Tibial nerve (tissue), 4 donors: ENCODE measurements around the gene COPZ1. TPM values are rescaled to one million over a fixed set of nuclear protein-coding genes. Genes with fewer than 3 reads are reported as not detected.
"Not testable (repeated sequence)": the region's sequence is repeated elsewhere in the genome, so short reads cannot be mapped to it uniquely, and the experiment has no call there.

Experiments
- DNase-seq, 2 donors: peaks; one replicate each; pipeline ENCODE4 v3.0.0-alpha.2; 2019; ENCODE audit warnings: low spot score in 2 of 2
- H3K27ac ChIP-seq, 4 donors: fragments of 200-600 bp; sonication (generic) in 3 of 4; one replicate each; pipeline ENCODE4 v1.5.1; 2017 to 2019; ENCODE audit warnings: mild to moderate bottlenecking in 1 of 4
- H3K27me3 ChIP-seq, 2 donors: fragments of 200-600 bp; sonication (generic) in 1 of 2; one replicate each; pipeline versions ENCODE4 v1.5.1 to v1.6.0; 2017 to 2019
- H3K36me3 ChIP-seq, 3 donors: fragments of 200-600 bp; sonication (generic); one replicate each; pipeline ENCODE4 v1.5.1; 2018 to 2019
- H3K4me1 ChIP-seq, 4 donors: fragments of 200-600 bp; sonication (generic) in 3 of 4; one replicate each; pipeline ENCODE4 v1.5.1; 2017 to 2019
- H3K4me3 ChIP-seq, 4 donors: fragments of 200-600 bp; sonication (generic) in 3 of 4; one replicate each; pipeline ENCODE4 v1.5.1; 2017 to 2019; ENCODE audit warnings: mild to moderate bottlenecking in 1 of 4, moderate library complexity in 1 of 4
- H3K9me3 ChIP-seq, 4 donors: fragments of 200-600 bp; sonication (generic) in 3 of 4; one replicate each; pipeline ENCODE4 v1.5.1; 2017 to 2019
- EP300 ChIP-seq, 2 donors: sonication (generic); formaldehyde crosslinking; IDR thresholded peaks; one replicate each; pipeline ENCODE4 v1.6.1; 2017; ENCODE audit warnings: antibody characterized with exemption in 2 of 2, mild to moderate bottlenecking in 1 of 2
- POLR2A ChIP-seq, 2 donors: fragments of 450-650 bp; IDR thresholded peaks; one replicate each; pipeline ENCODE4 v1.6.1; 2017; ENCODE audit warnings: antibody characterized with exemption in 2 of 2, mild to moderate bottlenecking in 2 of 2, moderate library complexity in 2 of 2
- WGBS, 2 donors: methylation state at CpG; one replicate each; pipeline ENCODE4 v1.1.5; 2018; 5-methylcytosine and 5-hydroxymethylcytosine counted together
- total RNA-seq, 4 donors: library from RNA; depleted of rRNA; stranded (reverse); fragments of >200 nt; gene quantifications; one replicate each; pipeline ENCODE4 v1.1.0, GENCODE V29; 2016
- TF ChIP-seq, protein P1 (sequence below), 5 experiments: fragments of 200-600 bp in 3 of 5; fragments of 450-650 bp in 2 of 5; sonication (generic) in 3 of 5; IDR thresholded peaks; one replicate each; pipeline ENCODE4 v1.5.1; 2016 to 2019; ENCODE audit warnings: antibody characterized with exemption in 5 of 5, mild to moderate bottlenecking in 3 of 5, moderate library complexity in 2 of 5

COPZ1 gene
- total RNA-seq, 4 donors from 2014 or later: 38.0 to 52.0 (median 43.6) TPM

DNA sequence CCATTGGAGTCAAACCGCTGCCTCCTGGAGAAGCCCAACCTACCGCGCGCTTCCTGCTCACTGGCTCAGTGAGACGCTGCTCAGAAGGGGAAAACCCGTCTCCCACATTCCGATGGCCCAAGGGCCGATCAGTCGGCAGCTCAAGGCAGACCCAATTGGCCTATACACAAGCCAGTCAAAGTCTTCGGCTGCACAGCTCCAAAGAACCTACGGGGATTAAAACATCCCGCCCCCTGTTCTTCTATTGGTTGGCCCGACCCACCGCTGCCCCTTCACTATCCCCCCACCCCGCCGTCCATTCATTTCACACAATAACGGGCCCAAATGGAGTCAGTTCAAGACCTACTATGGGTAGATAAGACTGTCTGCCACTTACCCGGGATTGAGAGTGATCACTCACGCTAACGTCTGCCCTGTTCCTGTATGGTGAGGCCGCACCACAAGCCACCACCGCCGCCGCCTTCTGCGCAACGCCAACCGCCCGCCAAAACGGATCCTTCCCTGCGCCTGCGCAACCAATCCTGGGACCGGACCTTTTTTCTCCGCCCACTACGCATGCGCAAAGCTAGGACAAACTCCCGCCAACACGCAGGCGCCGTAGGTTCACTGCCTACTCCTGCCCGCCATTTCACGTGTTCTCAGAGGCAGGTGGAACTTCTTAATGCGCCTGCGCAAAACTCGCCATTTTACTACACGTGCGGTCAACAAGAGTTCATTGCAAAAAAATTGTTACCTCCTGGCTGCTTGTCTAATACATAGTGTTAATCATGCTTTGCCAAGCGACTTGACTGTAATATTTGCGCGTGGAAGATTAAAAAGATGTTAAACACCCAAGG is 45.1 kb upstream of the COPZ1 start, which contains the start of gene CBX5:
Gene CBX5, minus strand, starts transcription at position 491 of the 836 bp plus-strand sequence. CDS start 22,472 bp downstream, outside the sequence.
- H3K36me3 ChIP-seq: peaks cover 0 to 28% (median 0%) of the 10 kb centered on the region in 3 donors
- TF ChIP-seq EP300 (IDR thresholded peaks at IDR 0.05) (peak in 1 of 2 donors; percentile 95), POLR2A (IDR thresholded peaks at IDR 0.05) (peak; percentile 59 to 90)
- TF ChIP-seq, protein P1, sequence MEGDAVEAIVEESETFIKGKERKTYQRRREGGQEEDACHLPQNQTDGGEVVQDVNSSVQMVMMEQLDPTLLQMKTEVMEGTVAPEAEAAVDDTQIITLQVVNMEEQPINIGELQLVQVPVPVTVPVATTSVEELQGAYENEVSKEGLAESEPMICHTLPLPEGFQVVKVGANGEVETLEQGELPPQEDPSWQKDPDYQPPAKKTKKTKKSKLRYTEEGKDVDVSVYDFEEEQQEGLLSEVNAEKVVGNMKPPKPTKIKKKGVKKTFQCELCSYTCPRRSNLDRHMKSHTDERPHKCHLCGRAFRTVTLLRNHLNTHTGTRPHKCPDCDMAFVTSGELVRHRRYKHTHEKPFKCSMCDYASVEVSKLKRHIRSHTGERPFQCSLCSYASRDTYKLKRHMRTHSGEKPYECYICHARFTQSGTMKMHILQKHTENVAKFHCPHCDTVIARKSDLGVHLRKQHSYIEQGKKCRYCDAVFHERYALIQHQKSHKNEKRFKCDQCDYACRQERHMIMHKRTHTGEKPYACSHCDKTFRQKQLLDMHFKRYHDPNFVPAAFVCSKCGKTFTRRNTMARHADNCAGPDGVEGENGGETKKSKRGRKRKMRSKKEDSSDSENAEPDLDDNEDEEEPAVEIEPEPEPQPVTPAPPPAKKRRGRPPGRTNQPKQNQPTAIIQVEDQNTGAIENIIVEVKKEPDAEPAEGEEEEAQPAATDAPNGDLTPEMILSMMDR (IDR thresholded peaks at IDR 0.05): peak in 1 of 5 experiments; percentile 33
- 0% methylated on average over 34 to 46 of the region's 49 CpGs for WGBS, 2 donors
- H3K27ac ChIP-seq: peak within 1 kb of the TSS; percentile 89 to 97 (median 93)
- no peaks in the 10 kb centered on the region for H3K9me3 ChIP-seq
- H3K4me1 ChIP-seq: peaks cover 0 to 50% (median 38%) of the 10 kb centered on the region in 4 donors
- peak; percentile 98 for DNase-seq
- H3K4me3 ChIP-seq: peak within 1 kb of the TSS; percentile 58 to 79 (median 66)
- no peaks in the 10 kb centered on the region for H3K27me3 ChIP-seq

DNA sequence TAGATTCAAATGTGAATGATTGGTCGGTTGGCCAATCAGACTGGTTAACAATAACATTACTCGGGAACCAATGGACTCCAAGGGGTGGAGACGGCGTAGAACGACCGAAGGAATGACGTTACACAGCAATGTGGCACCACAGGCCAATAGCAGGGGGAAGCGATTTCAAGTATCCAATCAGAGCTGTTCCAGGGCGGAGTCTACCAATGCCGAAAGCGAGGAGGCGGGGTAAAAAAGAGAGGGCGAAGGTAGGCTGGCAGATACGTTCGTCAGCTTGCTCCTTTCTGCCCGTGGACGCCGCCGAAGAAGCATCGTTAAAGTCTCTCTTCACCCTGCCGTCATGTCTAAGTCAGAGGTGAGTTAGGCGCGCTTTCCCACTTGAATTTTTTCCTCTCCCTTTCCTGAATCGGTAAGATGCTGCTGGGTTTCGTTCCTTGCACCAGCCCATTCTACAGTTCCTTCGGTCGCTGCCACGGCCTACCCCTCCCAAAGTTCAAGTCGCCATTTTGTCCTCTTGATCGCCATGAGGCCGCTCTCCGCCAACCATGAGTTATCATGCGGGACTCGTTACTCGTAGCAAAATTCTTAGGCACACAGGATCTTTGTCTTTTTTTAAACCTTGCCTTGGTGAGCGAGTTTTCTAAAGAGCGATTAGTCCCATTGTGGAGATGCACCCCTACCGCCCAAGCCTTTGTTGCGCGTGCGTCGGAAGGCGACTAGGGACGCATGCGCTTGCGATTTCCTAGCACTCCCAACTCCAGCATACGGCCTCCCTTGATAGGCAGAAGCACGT is 44.3 kb upstream of the COPZ1 start, which contains the start of gene HNRNPA1:
Gene HNRNPA1, plus strand, starts transcription at position 259 of the 793 bp plus-strand sequence. Its CDS starts 82 bp downstream, at position 341.
- Histone ChIP-seq H3K9me3 (no peaks in the 10 kb centered on the region), H3K36me3 (peaks cover 0 to 35% (median 4%) of the 10 kb centered on the region in 3 donors), H3K4me1 (peaks cover 0 to 58% (median 42%) of the 10 kb centered on the region in 4 donors), H3K27me3 (no peaks in the 10 kb centered on the region), H3K27ac (peak within 1 kb of the TSS; percentile 89 to 97 (median 93)), H3K4me3 (peak within 1 kb of the TSS; percentile 58 to 79 (median 66))
- TF ChIP-seq, protein P1 (IDR thresholded peaks at IDR 0.05): no peak
- TF ChIP-seq EP300 (IDR thresholded peaks at IDR 0.05) (peak in 1 of 2 donors; percentile 100), POLR2A (IDR thresholded peaks at IDR 0.05) (peak; percentile 99 to 100)
- peak; percentile 94 to 97 for DNase-seq
- WGBS, 2 donors: 0% methylated on average over 48 of the region's 48 CpGs

DNA sequence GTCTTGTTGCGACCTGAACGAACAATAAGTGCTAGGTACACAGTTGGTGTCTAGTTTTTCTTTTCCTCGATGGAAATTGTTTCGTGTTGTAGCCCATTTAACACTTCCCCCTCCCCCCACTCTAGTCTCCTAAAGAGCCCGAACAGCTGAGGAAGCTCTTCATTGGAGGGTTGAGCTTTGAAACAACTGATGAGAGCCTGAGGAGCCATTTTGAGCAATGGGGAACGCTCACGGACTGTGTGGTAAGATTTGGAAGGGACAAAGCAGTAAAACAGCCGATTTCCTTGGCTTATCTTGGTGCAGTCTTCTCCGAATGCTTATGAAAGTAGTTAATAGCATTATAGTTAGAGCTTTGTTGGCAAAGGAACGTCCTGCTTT is 43.7 kb upstream of the COPZ1 start:
- not testable (repeated sequence) for DNase-seq, H3K27me3 ChIP-seq, H3K9me3 ChIP-seq
- Histone ChIP-seq H3K4me1 (peaks cover 0 to 63% (median 45%) of the 10 kb centered on the region in 4 donors), H3K36me3 (peaks cover 0 to 40% (median 10%) of the 10 kb centered on the region in 3 donors), H3K4me3 (peak overlapping the region; percentile 58 to 79 (median 66)), H3K27ac (peak overlapping the region; percentile 89 to 97 (median 93))
- 0 to 2% methylated on average over 10 of the region's 10 CpGs for WGBS, 2 donors

DNA sequence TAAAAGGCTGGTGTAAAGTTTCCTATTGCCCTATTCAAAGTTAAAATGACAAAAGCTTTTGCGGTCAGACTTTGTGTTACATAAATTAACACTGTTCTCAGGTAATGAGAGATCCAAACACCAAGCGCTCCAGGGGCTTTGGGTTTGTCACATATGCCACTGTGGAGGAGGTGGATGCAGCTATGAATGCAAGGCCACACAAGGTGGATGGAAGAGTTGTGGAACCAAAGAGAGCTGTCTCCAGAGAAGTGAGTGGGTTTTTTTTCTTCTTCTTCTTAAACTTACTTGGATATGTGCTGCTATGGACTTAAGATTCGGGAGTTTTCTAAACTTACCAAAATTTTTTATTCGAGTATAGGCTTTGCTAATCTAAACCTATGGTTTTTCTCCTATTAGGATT is 43.2 kb upstream of the COPZ1 start:
- H3K9me3 ChIP-seq, DNase-seq, H3K27me3 ChIP-seq: not testable (repeated sequence)
- Histone ChIP-seq H3K4me1 (peaks cover 0 to 65% (median 47%) of the 10 kb centered on the region in 4 donors), H3K27ac (peak overlapping the region; percentile 89 to 97 (median 93)), H3K36me3 (peaks cover 0 to 45% (median 14%) of the 10 kb centered on the region in 3 donors), H3K4me3 (peak overlapping the region; percentile 58 to 79 (median 66))
- 5 to 20% methylated on average over 4 of the region's 4 CpGs for WGBS, 2 donors

DNA sequence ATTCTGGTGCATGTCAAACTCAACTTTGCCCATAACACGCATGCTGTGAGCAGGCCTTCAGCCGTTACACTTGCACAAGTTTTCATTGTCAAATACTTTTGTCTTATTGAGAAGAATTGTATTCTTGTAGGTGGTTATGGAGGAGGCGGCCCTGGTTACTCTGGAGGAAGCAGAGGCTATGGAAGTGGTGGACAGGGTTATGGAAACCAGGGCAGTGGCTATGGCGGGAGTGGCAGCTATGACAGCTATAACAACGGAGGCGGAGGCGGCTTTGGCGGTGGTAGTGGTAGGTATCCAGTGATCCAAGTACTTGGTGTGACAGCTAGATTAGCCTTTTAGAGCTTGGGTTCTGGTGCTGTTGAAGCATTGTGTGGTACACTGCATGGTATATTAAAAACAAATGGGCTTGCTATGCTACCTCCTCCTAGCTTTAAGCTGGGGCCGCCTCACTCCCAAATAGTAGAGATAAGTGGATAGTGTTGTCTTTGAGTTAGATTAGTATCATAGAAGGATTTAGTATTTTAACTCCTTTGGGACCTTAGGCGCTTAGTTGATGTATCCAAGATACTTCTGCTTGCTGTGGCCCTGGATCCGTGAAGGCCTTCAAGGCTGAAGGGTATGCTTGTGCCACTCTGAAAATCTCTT is 41.9 kb upstream of the COPZ1 start:
- H3K4me1 ChIP-seq: peaks cover 0 to 68% (median 43%) of the 10 kb centered on the region in 4 donors

DNA sequence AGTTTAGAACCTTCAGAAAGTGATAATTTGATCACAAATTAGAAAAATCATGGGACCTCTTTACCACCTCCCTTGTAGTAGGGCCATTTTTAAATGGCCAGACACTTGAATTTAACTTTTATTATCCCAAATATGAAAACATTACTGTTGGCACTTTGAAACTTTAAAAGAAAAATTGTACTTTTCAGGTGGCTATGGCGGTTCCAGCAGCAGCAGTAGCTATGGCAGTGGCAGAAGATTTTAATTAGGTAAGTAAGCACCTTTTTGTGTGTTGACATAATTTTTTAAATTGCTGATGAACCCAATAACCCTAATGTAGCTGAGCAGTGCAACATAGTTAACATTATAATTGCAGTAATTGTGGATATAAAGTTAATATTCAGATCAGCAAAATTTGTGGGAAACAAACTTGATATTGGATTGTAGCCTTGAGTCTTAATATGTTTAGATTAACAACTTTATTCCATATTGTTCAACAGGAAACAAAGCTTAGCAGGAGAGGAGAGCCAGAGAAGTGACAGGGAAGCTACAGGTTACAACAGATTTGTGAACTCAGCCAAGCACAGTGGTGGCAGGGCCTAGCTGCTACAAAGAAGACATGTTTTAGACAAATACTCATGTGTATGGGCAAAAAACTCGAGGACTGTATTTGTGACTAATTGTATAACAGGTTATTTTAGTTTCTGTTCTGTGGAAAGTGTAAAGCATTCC is 40.7 kb upstream of the COPZ1 start:
- H3K9me3 ChIP-seq, H3K27ac ChIP-seq, H3K4me3 ChIP-seq, H3K27me3 ChIP-seq, DNase-seq: not testable (repeated sequence)
- Histone ChIP-seq H3K36me3 (peaks cover 0 to 70% (median 18%) of the 10 kb centered on the region in 3 donors), H3K4me1 (peaks cover 0 to 58% (median 36%) of the 10 kb centered on the region in 4 donors)
- 36 to 42% methylated on average over 2 of the region's 2 CpGs for WGBS, 2 donors

More for the DNA sequence above, 41.9 kb upstream of the COPZ1 start:
- peaks cover 0 to 59% (median 18%) of the 10 kb centered on the region in 3 donors for H3K36me3 ChIP-seq
- TF ChIP-seq POLR2A (IDR thresholded peaks at IDR 0.05) (no peak), EP300 (IDR thresholded peaks at IDR 0.05) (no peak)
- TF ChIP-seq, protein P1 (IDR thresholded peaks at IDR 0.05): no peak
- DNase-seq: no peak
- H3K9me3 ChIP-seq: no peaks in the 10 kb centered on the region
- 37 to 44% methylated on average over 11 of the region's 11 CpGs for WGBS, 2 donors
- H3K27ac ChIP-seq: peak overlapping the region in 2 of 4 donors; percentile 15 to 21
- H3K27me3 ChIP-seq: no peaks in the 10 kb centered on the region
- peak overlapping the region in 1 of 4 donors; percentile 58 for H3K4me3 ChIP-seq
